ENCODE measurements around the gene NIP7.
"Not testable (repeated sequence)": the region's sequence is repeated elsewhere in the genome, so short reads cannot be mapped to it uniquely, and the experiment has no call there.

The NIP7 gene

DNA sequence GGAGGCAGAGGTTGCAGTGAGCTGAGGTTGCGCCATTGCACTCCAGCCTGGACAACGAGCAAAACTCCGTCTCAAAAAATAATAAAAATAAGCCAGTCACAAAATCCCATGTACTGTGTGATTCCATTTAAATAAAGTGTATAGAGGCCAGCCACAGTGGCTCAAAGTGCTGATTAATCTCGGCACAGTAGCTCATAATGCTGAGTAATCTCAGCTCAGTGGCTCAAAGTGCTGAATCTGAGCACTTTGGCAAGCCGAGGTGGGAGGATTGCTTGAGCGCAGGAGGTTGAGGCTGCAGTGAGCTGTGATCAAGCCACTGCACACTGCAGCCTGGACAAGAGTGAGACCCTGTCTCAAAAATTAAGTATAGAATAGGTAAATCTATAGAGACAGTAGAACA, 7.1 kb downstream of the NIP7 start:
- no peak for DNase-seq

DNA sequence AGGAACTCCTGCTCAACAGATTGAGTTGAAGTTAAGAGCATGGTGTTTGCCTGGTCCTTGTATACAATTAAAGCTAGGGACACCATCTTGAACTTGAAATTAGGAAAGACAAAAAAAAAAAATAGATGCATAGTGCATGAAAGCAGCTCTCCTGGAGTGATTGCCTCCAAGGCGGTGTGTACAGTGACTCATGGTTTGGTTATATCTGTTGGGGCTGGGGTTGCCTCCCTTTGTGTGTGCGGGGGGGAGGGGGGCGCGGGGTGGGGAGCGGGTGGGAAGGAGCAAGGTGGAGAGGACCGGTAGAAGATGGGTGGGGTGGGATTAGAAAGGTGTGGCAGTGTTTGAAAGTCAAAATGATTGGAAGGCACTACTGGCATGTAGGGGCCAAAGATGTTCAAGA, 8.7 kb downstream of the NIP7 start:
- no peak for DNase-seq

DNA sequence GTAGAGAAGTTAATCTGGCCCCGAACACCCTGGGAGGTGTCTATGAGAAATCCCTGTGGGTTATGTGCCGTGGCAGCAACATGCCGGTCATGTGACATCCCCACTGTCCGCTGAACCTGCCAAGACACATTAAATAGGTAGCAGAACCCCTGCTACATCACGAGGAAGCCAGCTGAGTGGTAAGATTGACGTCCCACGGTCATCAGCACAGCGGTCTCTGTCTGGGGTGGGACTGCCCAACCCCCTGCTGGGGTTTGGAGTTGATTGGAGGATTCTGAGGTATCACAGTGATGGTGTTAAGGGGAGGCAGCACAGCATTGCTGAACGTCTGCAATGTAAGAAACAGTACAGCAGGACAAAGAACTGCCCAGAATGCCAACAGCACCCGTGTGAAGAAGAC, 10.0 kb downstream of the NIP7 start:
- DNase-seq: no peak

DNA sequence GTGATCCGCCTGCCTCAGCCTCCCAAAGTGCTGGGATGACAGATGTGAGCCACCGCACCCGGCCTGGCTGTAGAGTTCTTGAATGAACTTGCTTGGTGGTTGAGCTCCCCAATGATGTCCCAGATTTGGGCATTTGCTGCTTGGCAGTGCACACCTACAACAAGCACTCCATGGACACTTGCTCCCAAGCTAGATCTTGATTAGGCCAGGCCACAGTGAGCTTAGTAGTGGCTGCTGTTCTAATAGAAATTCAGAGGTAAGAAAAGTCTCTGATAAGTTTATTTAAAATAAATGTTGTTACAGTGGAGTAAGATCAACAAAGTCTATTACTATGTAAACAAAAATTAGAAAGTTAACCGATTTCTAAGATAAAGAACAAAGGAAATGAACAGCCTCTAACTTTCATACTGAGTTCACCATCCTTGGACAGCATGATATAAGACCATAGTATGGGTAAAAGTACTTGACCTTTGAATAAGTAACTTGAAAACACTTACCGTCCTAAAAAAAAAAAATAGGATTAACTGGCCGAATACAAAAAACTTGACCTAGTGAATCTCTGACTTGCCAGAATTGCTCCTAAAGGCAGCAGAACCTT, 11.1 kb downstream of the NIP7 start:
- DNase-seq: no peak

DNA sequence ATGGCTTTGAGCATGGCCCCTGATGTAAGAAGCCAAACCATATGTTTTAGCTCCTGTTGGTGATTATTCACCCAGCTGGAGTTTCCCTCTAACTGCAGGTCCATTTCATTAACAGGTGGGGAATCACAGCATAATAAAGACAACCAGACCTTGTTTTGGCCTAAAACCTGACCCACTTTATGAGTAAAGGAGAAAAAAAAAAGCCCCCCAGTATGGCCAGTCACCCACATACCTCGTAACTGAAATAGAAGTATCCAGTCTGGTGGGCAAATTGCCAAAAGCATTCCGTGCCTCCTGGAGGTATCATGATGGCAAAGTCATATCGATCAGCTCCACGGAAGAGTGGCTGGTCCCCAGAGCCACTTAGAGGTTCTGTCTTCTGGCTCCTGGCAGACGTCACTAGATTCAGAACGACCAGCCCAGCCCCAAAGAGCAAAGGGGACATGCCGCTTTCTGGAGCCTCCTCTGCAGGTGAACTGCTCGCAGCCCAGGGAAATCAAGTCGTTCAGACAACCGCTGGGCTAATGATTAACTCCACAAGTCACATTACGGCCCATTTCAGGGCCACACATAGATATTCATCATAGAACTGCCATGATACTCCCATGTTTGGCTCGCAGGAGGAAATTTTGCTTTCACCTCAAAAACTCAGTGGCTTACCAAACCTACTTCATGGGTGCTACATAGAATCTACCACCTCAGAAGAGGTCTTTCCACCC, 11.9 kb downstream of the NIP7 start, which contains the start of gene TMED6:
Gene TMED6 (minus strand): TSS at position 478 of the 719 bp plus-strand sequence. CDS start 33 bp downstream, at position 445.
- no peak for DNase-seq

DNA sequence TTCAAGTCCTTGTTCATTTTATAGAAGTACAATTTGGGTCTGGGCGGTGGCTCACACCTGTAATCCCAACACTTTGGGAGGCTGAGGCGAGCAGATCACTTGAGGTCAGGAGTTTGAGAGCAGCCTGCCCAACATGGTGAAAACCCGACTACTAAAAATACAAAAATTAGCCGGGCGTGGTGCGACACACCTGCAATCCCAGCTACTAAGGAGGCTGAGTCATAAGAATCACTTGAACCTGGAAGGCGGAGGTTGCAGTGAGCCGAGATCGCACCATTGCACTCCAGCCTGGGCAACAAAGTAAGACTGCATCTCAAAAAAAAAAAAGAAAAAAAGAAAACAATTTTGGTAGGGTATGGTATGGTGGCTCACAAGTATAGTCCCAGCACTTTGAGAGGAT, 20.5 kb downstream of the NIP7 start:
- not testable (repeated sequence) for DNase-seq

DNA sequence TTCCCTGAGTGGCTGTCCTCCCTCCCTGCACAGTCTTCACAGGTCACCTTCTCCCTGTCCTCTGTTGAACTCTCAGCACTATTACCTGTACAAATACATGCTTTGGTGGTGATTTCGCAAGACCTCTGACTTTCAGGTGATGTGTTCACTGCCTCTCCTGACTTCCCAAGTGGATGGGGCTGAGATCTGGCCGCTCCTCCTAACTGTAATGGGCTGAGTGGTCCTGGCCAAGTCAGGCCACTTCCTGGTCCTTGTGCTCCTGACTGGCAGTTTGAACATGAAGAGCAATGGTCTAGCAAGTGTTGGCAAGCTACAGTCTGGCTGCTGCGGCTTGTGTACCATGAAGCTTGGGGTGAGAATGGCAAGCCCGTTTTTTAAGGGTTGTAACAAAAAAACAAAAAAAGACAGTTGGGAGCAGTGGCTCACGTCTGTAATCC, 23.7 kb downstream of the NIP7 start:
- no peak for DNase-seq

DNA sequence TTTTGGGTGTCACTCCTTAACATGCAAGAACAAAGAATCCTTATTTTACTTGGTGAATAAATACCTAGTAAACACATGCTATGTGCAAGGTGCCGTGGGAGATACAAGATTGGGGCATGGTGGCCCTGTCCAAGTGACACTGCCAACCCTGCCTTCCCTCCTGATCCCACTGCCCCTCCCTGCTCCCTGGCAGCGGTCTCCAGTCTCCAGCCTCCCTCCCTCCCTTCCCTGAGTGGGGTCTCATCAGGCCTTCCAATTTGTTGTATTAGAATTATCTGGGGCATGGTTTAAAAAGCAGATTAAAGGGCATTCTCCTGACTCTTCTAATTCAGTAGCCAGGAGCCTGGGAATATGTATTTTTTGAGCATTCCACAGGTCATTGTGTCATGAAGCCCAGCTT, 24.5 kb downstream of the NIP7 start:
- no peak for DNase-seq

DNA sequence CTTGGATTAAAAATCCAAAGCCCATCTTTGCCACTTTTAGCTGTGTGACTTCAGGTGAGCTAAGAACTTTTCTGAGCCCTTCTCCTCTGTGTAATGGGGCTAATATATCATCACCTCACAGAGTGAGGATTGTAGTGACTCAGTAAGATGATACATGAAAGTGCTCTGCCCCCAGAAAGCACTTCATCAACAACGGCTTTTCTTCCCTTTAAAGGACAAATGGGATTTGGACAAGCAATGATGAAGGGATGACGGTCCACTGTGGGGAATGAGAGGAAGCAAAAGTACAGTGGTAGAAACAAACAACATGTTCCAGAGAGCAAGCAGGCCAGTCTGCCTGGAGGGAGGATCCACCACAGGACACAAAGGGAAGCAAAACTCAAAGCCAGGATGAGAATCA, 26.3 kb downstream of the NIP7 start:
- no peak for DNase-seq

DNA sequence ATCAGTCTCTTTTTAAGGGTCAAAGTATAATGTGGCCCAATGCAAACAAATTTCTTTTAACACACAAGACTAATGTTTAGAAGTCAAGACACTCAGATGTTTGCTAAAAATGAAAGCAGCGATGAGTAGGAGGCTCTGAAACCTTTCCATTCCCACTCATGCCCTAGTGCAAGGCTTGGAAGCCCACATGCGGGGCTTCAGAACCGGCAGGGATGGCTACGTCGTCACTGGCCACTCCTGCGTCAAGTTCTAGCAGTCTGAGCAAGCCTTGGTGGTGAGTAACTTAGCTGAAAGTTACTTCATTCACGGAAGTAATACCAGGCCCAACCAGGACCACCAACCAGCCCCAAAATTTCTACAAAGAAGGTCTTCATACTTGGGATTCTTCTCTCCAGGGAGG, 26.9 kb downstream of the NIP7 start:
- DNase-seq: no peak

DNA sequence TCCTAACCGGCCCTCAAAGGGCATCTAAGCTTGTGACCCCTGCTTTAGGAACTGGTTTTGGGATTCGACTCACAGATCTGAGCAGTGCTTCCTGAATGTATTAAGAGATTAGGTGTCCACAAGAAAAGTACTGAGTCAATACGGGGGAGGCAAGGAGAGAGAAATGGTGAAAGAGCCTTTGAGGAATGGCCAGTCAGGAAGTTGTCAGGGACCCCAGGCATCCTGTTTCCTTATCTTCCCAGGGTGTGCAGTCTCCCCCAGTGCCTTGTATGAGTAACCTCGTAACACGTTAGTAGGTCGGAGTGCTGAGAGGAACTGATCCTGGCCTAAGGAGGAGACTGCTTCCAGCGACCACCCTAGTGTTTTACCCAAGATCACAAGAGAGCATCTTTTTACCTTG, 28.4 kb downstream of the NIP7 start:
- no peak for DNase-seq

DNA sequence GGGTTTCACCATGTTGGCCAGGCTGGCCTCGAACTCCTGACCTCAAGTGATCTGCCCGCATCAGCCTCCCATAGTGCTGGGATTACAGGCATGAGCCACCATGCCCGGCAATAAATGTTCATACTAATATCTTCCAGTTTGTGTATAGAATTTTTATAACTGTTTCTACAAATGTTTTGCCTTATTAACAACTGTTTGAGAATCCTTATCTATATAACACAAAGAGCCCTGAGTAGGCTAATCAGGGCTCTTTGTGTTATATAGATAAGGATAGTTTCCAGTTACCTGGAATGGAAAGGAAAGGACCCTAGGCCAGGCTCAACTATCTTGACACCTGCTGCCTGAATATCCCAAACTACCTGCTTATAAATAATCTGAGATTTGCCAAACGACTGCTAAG, 29.3 kb downstream of the NIP7 start:
- no peak for DNase-seq

DNA sequence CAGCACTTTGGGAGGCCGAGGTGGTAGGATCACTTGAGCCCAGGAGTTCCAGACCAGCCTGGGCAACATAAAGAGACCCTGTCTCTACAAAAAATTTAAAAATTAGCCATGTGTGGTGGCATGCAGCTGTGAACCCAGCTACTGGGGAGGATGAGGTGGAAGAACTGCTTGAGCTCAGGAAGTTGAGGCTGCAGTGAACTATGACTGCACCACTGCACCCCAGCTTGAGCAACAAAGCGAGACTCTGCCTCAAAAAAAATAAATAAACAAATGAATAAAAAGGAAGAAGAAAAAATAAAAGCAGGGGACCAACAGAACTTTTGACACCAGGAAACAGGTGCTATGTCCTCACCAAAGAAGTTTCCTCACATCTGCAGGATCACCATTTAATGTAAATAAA, 32.0 kb downstream of the NIP7 start:
- no peak for DNase-seq

DNA sequence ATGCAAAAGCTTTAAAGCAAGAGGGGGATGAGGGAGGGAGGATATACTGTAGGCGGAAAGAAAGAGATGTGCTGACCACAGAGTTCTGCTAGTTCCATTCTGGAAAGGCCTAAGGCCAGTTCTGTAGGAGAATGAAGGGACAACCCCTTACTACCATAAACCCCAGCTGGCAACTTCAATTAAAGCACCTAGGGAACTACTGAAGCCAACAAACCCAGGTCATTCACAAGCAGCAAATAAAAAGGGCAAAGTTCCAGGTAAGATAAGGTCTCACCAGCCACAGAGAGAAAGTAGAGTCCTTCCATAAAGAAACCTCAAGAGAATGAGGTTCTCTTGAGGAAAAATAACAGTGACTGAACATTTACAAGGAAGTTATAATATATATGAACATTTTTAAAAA, 33.4 kb downstream of the NIP7 start:
- no peak for DNase-seq

DNA sequence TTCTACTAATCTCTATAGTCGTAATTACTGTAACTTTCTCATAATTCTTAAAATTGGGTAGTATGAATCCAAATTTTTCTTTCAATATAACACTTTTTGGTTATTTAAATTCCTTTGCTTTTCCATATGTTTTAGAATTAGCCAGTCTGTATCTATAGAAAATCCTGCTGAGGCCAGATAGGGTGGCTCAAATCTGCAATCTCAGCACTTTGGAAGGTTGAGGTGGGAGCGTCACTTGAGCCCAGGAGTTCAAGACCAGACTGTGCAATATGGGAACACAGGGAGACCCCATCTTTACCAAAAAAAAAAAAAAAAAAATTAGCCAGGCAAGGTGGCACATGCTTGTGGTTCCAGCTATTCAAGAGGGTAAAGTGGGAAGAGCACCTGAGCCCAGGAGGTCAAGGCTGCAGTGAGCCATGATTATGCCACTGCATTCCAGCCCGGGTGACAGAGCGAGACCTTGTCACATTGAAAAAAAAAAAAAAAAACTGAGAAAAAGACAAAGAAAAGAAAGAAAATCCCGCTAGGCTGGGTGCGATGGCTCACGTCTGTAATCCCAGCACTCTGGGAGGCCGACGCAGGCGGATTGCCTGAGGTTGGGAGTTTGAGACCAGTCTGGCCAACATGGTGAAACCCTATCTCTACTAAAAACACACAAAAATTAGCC, 37.0 kb downstream of the NIP7 start:
- DNase-seq: no peak

DNA sequence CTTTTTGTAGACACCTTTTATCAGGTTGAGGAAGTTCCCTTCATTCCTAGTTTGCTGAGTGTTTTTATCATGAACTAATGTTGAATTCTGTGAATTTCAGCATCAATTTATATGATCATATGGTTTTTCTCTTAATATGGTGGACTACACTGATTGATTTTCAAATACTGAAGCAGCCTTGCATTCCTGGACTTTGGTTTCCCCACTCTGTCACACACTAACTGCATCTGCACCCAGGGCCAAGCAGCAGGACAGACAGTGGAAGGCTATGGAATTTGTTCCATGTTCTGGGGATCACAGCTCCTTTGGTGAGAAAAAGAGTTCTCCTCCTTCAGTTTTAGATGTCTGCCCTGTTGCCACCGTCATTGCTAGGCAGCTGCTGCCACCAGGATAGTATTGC, 38.5 kb downstream of the NIP7 start:
- DNase-seq: no peak

DNA sequence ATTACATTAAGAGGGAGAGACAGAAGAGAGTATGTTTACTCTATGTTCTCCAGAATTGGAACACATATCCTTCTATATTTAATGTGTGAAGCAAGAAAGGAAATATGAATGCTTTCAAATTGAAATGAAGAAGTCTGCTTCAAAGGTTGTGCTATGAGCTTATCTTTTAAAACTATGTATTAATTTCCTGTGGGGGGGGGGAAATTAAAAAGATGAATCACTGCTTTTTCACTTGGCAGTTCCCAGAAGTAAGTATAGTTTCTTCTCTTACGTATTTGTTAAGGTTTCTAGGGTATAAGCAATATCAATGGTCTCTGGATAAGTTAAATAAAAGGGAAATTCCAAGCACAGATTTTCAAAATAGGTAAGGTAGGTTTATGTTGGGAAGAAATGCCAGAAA, 39.2 kb downstream of the NIP7 start:
- DNase-seq: no peak

DNA sequence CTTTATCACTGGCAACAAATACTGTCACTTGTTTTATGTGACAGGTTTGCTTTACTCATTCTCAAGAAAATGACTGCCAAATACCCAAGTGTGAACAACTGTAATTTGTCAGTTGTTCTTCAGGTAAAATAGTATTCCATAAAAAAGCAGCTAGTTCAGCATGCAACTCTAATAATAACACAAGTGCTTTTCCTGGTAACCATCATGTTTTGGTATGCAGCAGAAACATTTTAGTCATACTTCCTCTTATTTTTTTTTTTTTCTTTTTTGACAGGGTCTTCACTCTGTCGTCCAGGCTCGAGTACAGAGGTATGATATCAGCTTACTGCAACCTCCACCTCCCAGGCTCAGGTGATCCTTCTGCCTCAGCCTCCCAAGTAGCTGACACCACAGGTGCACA, 41.7 kb downstream of the NIP7 start:
- DNase-seq: no peak

DNA sequence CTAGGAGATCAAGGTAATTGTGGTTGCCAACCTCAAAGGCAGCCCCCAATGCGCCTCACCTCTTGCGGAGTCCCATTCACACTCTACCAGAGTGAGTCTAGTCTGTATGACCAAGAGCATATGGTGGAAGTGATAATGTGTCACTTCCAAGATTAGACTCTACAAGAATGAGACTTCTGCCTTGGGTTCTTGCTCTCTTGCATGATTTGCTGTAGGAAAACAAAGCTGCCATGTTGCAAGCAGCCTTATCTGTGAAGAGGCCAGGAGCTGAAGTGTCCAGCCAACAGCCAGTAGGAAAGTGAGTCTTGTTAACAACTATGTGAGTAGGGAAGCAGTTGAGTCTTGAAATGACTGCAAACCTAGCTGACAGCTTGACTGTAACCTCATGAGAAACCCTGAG, 42.8 kb downstream of the NIP7 start:
- DNase-seq: no peak

DNA sequence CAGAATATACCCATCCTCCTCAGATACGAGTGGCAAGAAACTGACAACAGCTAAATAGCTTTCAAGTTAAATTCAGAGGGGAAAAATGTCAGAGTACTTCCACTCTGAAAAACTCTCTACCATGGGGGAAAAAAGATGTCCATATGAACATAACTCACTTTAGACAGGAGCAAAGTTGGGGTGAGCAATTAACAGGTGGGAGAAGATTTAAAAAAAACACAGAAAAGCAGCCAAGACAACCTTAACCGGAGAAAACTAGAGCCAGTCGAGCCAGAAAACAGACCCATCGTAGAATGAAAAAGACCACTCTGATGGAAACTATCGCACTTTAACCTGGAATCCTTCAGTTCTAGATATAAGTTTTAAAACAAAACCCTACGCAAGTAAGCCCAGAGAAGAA, 45.4 kb downstream of the NIP7 start:
- DNase-seq: no peak

DNA sequence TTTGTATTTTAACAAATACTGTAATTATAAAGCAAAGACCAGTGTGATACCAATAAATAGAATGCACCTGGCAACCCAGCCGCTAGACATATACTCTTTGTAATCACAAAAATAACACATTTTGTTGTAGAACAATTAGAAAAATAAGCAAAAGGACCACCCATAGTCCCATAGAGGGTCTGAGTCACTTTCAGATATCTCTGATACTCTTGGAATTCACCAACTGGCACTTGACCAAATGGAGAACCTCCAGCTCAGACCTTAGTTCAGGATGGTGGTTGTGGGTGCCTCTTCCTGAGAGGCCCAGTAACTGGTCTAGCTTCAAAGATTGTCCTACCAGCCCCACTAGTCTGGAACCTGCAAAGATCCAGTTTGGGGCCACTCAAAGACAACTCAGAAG, 47.0 kb downstream of the NIP7 start:
- DNase-seq: no peak
